ENCODE results near the gene RFX8. TPM values are rescaled to one million over a fixed set of nuclear protein-coding genes. Genes with fewer than 3 reads are reported as not detected.

Gene RFX8
- 1 to 10 TPM; 2.0 to 2.2 TPM for total RNA-seq

DNA sequence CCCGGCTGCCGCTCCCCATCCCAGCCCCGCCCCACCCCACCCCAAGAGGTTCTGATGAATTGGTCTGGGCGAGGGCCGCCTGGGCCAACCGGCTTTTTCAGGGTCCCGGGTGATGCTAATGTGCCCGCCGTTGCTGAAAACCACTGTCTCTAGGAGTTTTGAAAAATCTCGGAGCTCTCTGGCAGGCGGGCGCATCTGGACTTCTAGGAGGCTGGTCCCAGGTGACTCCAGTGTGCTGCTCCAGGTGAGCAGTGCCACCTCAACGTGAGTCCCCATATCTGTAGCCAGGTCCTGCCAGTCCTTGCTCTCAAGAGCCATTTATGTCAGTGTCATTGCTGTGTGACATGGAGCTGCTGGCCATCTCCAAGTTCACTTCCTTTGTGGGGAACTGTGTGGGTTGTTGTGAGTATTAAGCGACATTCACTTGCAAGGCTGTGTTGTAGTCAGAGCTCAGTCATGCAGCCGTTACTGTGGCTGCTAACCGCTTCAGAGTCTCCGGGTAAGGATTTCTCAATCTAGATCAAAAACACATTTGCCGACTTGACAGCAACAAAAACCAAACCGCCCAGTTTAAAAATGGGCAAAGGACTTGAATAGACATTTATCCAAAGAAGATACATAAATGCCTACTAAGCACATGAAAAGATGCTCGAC, at the start of gene RFX8:
Gene RFX8, minus strand, starts transcription at position 382 of the 654 bp plus-strand sequence. CDS start 8,264 bp downstream, outside the sequence.
- Mint-ChIP-seq H3K27ac (peak within 1 kb of the TSS; percentile 95), H3K27me3 (peaks cover 6% of the 10 kb centered on the region), H3K4me3 (peak within 1 kb of the TSS; percentile 84), H3K9me3 (no peaks in the 10 kb centered on the region), H3K4me1 (peaks cover 46% of the 10 kb centered on the region), H3K36me3 (no peaks in the 10 kb centered on the region)
- POLR2A ChIA-PET = interaction anchor here (0.5 to 2.4 kb wide), 18 partner anchors 11 to 811 kb away, joined by 3 to 14 read pairs (median 3); partner anchors contain the start of genes CNOT11, MAP4K4 and RNF149
- DNase-seq (peak; percentile 66), ATAC-seq (ENCODE audit: low read depth) (peak; percentile 88)

DNA sequence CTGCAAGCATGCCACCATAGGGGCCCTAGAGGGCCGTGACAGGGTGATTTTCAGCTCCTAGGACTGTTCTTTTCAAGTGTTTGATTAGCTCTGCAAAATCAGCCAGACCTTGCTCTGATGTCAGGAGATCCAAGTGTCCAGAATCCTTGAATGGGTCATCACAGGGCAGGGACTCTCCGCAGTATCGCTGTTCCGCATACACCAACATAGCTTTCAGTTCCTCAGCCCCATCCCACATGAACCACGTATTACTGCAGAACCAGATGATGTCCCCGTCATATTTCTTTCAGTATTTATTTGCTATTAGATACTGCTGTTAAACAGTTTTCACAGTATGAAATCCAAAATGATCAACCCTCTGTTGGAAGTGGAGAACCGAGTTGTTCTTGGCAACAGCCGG, 46.6 kb upstream of the RFX8 start:
- POLR2A ChIA-PET = no interaction called here
- no peak for ATAC-seq (ENCODE audit: low read depth)
- peaks cover 7% of the 10 kb centered on the region for H3K9me3 Mint-ChIP-seq
- no peak overlapping the region for H3K27ac Mint-ChIP-seq
- DNase-seq = no peak
- peaks cover 22% of the 10 kb centered on the region for H3K4me1 Mint-ChIP-seq
- H3K4me3 Mint-ChIP-seq = no peak overlapping the region
- peaks cover 3% of the 10 kb centered on the region for H3K27me3 Mint-ChIP-seq
- H3K36me3 Mint-ChIP-seq = peaks cover 4% of the 10 kb centered on the region

DNA sequence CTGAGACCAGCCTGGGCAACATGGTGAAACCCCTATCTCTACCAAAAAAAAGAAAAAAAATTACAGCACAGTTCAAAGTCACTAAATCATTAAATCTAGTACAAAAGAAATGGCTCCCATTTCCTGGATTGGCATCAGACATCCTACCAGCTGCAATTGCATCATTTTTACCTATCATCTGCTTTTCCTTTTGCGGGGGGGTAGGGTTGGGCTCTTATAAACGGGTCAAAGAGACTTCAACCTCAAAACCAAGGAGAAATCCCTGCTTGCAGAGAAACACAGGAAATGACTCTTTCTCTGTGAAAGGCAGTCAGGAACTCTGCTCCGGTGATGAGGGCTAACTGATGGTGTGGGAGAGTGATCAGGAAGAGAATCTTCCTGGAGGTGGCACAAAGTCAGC, 45.3 kb upstream of the RFX8 start:
- no peak for ATAC-seq (ENCODE audit: low read depth)
- Mint-ChIP-seq H3K9me3 (peaks cover 8% of the 10 kb centered on the region), H3K27ac (no peak overlapping the region), H3K36me3 (peaks cover 5% of the 10 kb centered on the region), H3K4me1 (peaks cover 25% of the 10 kb centered on the region), H3K27me3 (peaks cover 2% of the 10 kb centered on the region), H3K4me3 (no peak overlapping the region)
- POLR2A ChIA-PET = no interaction called here
- DNase-seq = no peak

DNA sequence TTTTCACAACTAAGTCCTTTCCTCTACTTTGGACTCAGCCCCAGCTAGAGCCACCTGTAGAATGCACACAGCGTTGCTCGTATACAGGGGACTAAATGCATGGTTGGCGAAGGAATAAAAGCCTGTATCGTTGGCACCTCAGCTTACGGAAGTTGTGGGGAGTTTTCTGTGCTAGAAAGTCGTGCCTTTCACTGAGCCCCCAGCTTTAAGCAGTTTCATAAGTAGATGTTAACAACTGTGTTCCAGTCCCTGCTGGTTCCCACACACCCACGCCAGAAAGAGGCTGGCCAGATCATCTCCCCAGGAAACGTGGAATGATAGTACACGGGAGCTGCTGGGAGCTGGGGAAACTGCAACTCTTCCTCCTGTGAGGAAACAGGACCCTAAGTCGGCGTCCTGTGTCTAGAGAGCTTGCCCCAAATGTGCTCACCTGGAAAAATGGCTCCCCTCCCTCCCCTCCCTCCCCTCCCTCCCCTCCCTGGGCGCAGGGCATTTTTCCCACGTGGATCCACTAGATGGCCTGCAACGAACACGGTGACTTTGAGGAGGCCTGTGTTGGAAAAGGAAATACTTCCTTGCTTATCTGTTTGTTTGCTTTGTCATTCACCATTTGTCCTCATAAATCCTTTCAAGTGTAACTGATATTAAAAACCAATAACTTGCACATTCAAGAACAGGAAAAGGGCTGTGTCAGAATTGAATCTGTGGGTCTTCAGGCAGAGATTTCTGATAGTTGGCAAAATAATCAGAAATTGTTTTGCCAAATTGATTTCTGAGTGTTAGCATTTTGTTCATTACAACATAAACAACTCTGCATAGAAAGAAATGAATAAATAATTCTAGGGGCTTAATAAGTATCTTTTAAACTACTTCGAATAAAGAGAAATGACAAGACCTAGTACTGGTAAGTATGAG, 43.9 kb upstream of the RFX8 start:
- DNase-seq (no peak), ATAC-seq (ENCODE audit: low read depth) (no peak)
- Mint-ChIP-seq H3K4me3 (no peak overlapping the region), H3K4me1 (peaks cover 29% of the 10 kb centered on the region), H3K9me3 (peaks cover 10% of the 10 kb centered on the region), H3K27ac (no peak overlapping the region), H3K27me3 (peaks cover 3% of the 10 kb centered on the region), H3K36me3 (peaks cover 7% of the 10 kb centered on the region)
- POLR2A ChIA-PET = no interaction called here

DNA sequence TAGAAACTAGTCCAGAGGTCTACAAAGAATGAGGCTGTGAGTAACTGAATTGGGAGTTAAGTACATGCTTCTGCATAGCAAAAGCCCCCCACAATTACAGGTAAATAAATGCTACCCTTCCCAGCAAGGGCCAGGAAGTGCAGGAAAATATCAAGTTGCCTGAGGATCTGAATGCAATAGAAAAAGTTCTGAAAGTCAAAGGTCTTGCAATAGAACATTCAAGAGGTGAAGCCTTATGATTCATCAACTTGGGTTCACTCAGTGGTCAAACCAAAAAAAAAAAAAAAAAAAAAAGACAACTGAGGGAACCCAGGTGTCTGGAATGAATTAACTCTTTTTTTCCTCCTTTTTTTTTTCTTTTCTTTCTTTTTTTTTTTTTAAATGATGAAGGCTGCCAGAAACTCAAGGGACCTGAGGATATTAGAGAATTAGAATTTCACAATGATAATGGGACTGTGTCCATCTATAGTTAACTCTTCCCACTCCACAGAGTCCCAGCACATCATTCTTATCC, 42.9 kb upstream of the RFX8 start:
- peaks cover 9% of the 10 kb centered on the region for H3K27me3 Mint-ChIP-seq
- ATAC-seq (ENCODE audit: low read depth) (no peak), DNase-seq (no peak)
- H3K36me3 Mint-ChIP-seq = peaks cover 12% of the 10 kb centered on the region
- H3K27ac Mint-ChIP-seq = no peak overlapping the region
- H3K4me3 Mint-ChIP-seq = peak overlapping the region; percentile 44
- peaks cover 29% of the 10 kb centered on the region for H3K4me1 Mint-ChIP-seq
- peaks cover 15% of the 10 kb centered on the region for H3K9me3 Mint-ChIP-seq
- POLR2A ChIA-PET = no interaction called here

DNA sequence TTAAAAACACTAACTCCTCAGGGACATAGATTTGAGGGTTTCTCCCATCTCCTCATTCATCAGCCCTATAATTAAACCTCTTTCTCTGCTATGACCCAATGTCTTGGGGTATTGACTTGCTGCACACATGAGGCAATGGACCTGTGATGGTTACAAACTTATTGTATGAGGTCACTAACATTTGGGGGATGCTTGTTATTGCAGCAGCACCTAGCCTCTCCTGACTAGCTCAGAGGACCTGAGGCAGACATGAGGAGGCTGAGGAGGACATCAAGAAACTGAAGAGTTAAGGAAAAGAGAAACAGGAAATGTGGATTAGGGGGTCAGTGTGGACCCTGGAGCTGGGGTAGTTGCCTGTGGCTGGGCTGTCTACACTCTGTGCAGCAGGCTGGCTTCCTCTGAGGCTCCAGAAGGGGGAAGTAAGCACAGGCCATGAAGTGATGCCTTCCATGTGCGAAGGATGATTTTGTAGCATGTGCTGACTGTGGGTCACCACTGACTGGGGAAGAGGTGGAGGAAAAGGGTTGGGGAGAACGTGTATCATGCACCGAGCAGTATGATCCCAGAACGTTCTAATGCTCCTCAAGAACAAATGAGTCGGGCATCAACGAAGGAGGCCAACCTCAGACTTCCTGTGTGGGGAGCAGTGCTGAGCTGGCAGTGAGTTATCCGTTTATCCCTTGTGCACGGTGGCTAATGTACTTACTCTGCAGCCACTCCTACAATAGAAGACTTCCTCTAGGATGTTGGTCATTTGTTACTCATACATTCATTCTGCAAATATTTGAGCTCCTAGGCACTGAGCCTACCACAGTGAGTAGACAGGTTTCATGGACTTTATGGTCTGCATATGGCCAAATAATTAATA, 42.1 kb upstream of the RFX8 start:
- H3K36me3 Mint-ChIP-seq = peaks cover 12% of the 10 kb centered on the region
- H3K4me3 Mint-ChIP-seq = peak overlapping the region; percentile 44
- ATAC-seq (ENCODE audit: low read depth) = peak; percentile 74
- peaks cover 29% of the 10 kb centered on the region for H3K4me1 Mint-ChIP-seq
- H3K27ac Mint-ChIP-seq = peak overlapping the region; percentile 34
- peaks cover 9% of the 10 kb centered on the region for H3K27me3 Mint-ChIP-seq
- POLR2A ChIA-PET = no interaction called here
- H3K9me3 Mint-ChIP-seq = peaks cover 15% of the 10 kb centered on the region
- peak; percentile 30 for DNase-seq

DNA sequence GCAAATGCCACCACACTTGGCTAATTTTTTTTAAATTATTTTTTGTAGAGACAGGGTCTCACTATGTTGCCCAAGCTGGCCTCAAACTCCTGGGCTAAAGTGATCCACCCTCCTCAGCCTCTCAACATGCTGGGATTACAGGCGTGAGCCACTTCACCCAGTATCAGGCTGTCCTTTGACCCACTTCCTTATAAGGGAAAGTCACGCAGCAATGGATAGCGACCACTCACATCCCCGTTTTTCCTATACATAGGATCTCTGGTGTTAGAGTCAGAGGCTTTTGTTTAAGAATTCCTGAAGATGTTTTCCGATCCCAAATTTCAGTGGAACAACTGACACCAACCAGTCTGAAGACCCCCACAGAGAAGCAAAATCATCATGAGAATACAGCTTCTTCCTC, 41.4 kb upstream of the RFX8 start:
- ATAC-seq (ENCODE audit: low read depth) (no peak), DNase-seq (no peak)
- Mint-ChIP-seq H3K27ac (peak overlapping the region; percentile 34), H3K36me3 (peaks cover 12% of the 10 kb centered on the region), H3K4me1 (peaks cover 29% of the 10 kb centered on the region), H3K4me3 (no peak overlapping the region), H3K9me3 (peaks cover 15% of the 10 kb centered on the region), H3K27me3 (peaks cover 9% of the 10 kb centered on the region)
- POLR2A ChIA-PET = interaction anchor here (1.2 kb wide), 1 partner anchor 41 kb away, joined by 3 read pairs; the partner anchor contains the start of gene RFX8

DNA sequence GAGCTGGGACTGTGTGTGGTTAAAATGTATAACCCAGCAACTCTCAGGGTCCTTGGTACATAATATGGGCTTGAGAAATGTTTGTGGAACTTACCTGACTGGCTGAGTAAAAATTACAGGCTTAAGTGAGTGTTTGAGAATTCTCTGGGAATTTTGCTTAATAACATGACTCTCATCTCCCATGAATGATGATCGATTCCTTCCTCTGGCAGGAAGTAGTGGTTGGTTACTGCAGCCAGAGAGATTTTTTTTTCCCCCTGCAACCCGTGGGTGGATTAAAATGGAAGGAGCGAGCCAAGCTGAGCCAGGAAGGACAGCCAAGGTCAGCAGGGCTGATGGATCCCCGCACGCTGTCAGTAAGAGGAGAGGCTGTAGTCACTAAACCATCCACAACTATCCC, 40.6 kb upstream of the RFX8 start:
- peaks cover 9% of the 10 kb centered on the region for H3K27me3 Mint-ChIP-seq
- no peak overlapping the region for H3K4me3 Mint-ChIP-seq
- peaks cover 29% of the 10 kb centered on the region for H3K4me1 Mint-ChIP-seq
- ATAC-seq (ENCODE audit: low read depth) (no peak), DNase-seq (no peak)
- H3K9me3 Mint-ChIP-seq = peaks cover 15% of the 10 kb centered on the region
- H3K27ac Mint-ChIP-seq = no peak overlapping the region
- POLR2A ChIA-PET = interaction anchor here (0.6 to 1.2 kb wide), 2 partner anchors 8 to 40 kb away, joined by 3 to 5 read pairs; partner anchors contain the start of gene RFX8
- peaks cover 12% of the 10 kb centered on the region for H3K36me3 Mint-ChIP-seq

DNA sequence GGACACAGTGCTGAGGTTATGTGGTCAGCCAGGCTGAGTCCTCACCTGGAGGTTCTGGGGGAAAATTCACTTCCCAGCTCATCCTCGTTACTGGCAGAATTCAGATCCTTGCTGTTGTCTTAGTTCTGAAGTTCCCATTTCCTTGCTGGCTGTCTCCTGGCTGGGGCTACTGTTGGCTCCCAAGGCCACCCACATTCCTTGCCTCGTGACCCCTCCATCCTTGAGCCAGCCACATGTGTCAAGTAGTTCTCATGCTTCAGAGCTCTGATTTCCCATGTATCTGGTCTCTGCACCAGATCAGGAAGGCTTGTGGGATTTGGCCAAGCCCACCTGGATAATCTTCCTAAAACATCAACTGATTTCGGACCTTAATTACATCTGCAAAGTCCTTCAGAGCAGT, 38.1 kb upstream of the RFX8 start:
- ATAC-seq (ENCODE audit: low read depth) (no peak), DNase-seq (no peak)
- H3K27me3 Mint-ChIP-seq = peaks cover 13% of the 10 kb centered on the region
- no peak overlapping the region for H3K27ac Mint-ChIP-seq
- peaks cover 21% of the 10 kb centered on the region for H3K4me1 Mint-ChIP-seq
- peaks cover 15% of the 10 kb centered on the region for H3K9me3 Mint-ChIP-seq
- no peak overlapping the region for H3K4me3 Mint-ChIP-seq
- POLR2A ChIA-PET = no interaction called here
- H3K36me3 Mint-ChIP-seq = peaks cover 12% of the 10 kb centered on the region

DNA sequence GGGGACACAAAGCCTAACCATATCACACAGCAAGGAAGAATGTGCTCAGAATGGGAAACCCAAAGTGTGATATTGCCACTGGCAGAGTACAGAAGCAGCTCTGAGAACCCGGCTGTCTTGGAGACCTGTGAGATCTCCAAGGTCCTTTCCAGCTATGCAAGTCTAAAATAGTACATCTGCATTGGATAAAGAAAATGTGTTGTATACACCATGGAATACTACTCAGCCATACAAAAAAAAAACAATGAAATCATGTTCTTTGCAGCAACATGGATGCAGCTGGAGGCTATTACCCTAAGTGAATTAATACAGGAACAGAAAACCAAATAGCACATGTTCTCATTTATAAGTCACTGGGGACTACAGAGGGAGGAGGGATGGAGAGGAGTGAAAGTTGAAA, 36.5 kb upstream of the RFX8 start:
- ATAC-seq (ENCODE audit: low read depth) (no peak), DNase-seq (no peak)
- H3K9me3 Mint-ChIP-seq = peaks cover 8% of the 10 kb centered on the region
- H3K4me1 Mint-ChIP-seq = peaks cover 8% of the 10 kb centered on the region
- peaks cover 6% of the 10 kb centered on the region for H3K36me3 Mint-ChIP-seq
- no peak overlapping the region for H3K27ac Mint-ChIP-seq
- no peak overlapping the region for H3K4me3 Mint-ChIP-seq
- H3K27me3 Mint-ChIP-seq = peaks cover 13% of the 10 kb centered on the region
- POLR2A ChIA-PET = no interaction called here

DNA sequence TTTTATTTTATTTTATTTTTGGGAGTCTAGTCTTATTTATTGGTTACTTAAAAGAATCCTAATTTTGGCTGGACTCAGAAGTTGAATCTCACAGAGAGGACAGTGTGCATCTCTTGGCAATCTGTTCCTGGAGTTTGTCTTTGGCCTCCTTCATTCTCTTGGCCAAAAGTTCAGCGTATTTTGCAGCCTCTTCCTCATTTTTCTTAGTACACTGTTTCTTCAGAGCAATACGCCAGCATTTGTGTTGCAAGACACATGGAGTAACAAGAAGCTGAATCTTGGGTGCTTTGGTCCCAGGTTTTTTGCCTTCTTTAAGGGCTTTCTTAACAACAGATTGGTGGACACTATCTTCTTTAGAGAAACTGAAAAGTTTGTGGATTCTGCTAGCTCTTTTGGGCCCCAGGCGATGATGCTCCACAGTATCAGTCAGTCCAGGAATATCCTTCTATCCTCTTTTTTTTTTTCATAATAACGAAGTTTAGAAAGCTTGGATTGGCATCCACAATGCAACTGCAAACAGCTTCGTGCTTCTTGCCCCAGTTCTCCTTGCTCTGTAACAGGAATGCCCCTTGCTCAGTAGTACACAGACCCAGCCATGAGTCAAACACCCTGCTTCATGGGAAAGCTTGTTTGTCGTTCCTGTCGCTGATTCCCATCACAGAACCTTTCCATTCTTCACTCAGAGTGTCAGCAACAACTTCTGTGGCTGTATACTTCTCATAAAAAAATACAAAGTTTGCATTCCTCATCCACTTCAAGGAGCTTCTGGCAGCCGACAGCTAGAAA, 34.8 kb upstream of the RFX8 start:
- peaks cover 12% of the 10 kb centered on the region for H3K27me3 Mint-ChIP-seq
- H3K4me1 Mint-ChIP-seq = peaks cover 3% of the 10 kb centered on the region
- H3K9me3 Mint-ChIP-seq = peaks cover 8% of the 10 kb centered on the region
- H3K4me3 Mint-ChIP-seq = no peak overlapping the region
- POLR2A ChIA-PET = no interaction called here
- no peak for DNase-seq
- no peak overlapping the region for H3K27ac Mint-ChIP-seq
- no peak for ATAC-seq (ENCODE audit: low read depth)
- H3K36me3 Mint-ChIP-seq = peaks cover 6% of the 10 kb centered on the region

DNA sequence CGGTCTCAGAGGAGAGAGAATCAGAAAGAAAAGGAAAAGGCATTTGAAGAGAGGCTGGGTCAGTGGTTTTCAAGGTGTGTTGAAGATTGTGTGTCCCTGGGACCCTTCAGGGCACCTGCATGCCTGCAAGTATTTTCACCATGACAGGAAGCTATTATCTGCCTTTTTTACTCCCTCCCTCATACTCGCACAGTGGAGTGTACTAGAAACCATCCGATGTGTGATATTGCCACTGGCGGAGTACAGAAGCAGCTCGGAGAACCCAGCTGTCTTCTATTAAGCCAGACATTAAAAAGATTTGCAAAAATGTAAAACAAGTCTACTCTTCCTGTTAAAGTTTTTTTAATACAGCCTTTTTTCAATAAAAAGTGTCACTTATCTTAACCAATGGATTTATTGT, 33.7 kb upstream of the RFX8 start:
- H3K4me3 Mint-ChIP-seq = no peak overlapping the region
- POLR2A ChIA-PET = no interaction called here
- peaks cover 5% of the 10 kb centered on the region for H3K36me3 Mint-ChIP-seq
- H3K27ac Mint-ChIP-seq = no peak overlapping the region
- DNase-seq (no peak), ATAC-seq (ENCODE audit: low read depth) (no peak)
- H3K9me3 Mint-ChIP-seq = peaks cover 5% of the 10 kb centered on the region
- no peaks in the 10 kb centered on the region for H3K4me1 Mint-ChIP-seq
- peaks cover 9% of the 10 kb centered on the region for H3K27me3 Mint-ChIP-seq
